T-helper 22 cell (primary cell): ENCODE results near the gene ARRB1.
"Not testable (repeated sequence)": the region's sequence is repeated elsewhere in the genome, so short reads cannot be mapped to it uniquely, and the experiment has no call there.

ENCODE experiments used
- DNase-seq: peaks from one replicate; pipeline ENCODE4 v3.0.0-alpha.2; 2020; ENCODE audit warnings: low read depth

The ARRB1 gene

GRCh38 chr11:75323609-75324008 lies 27.9 kb downstream of the ARRB1 start:
- no peak for DNase-seq

DNA sequence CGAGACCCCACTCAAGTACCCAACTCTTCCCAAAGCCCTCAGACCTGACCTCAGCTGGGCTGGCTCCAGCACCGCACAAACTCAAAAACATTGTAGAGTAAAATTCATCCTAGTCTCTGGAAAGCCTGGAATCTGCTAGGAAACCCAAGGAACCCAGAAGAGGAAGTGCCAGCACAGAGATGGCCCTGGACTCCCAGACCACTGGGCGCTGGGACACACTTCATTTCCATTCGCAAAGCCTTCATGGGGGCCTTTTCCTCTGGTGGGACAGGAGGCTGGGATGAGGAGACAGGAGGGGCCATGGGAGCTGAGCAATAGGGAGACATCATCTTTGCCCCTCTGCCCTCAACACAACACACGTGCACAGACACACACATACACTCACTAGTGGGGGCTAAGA lies 30.8 kb downstream of the ARRB1 start:
- no peak for DNase-seq

GRCh38 chr11:75320046-75320618 lies 31.3 kb downstream of the ARRB1 start:
- no peak for DNase-seq

GRCh38 chr11:75319035-75319877 lies 32.2 kb downstream of the ARRB1 start:
- DNase-seq = no peak

GRCh38 chr11:75317446-75318122 lies 33.9 kb downstream of the ARRB1 start:
- DNase-seq = no peak

DNA sequence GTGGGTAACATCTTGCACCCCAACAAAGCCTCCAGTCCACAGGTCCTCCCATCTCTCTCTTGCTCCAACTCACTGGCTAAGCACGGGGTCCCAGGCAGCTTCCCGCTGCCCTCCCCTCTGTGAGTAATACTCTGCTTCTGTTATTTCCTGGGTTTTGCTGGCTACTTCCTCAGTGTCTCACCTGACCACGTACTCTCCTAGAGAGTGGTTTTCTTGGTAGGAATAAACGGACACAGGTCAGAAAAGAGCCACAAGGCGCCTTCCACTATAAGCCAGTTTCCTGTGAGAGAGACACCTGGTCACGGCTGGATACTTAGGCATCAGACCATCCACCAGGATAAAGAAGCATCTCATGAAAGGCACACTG lies 36.0 kb downstream of the ARRB1 start:
- no peak for DNase-seq

GRCh38 chr11:75314771-75315438 lies 36.6 kb downstream of the ARRB1 start:
- no peak for DNase-seq

- no peak for DNase-seq
These were observed 37.8 kb downstream of the ARRB1 start for GRCh38 chr11:75313513-75314272.

DNA sequence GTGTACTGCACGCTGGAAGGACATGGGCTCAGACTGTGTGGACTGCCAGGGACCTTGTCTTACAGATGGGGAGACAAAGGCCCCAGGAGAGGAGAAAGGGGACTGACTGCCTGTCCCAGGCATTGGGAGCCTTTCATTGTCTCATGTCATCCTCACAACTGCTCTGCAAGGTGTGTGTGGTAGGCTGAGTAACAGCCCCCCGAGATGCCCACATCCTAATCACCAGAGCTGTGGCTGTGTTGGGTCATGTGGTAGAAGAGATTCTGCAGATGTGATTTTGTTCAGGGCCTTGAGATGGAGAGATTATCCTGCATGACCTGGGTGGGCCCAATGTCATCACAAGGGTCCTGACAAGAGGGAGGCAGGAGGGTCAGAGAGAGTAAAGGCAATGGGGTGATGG lies 39.1 kb downstream of the ARRB1 start:
- DNase-seq = no peak

GRCh38 chr11:75311858-75312288 lies 39.6 kb downstream of the ARRB1 start:
- no peak for DNase-seq

- no peak for DNase-seq
These were observed 42.5 kb downstream of the ARRB1 start for GRCh38 chr11:75308986-75309385.

GRCh38 chr11:75308116-75308515 lies 43.3 kb downstream of the ARRB1 start:
- no peak for DNase-seq

GRCh38 chr11:75307058-75307457 lies 44.4 kb downstream of the ARRB1 start:
- DNase-seq = no peak

GRCh38 chr11:75306529-75306928 lies 44.9 kb downstream of the ARRB1 start:
- DNase-seq = no peak

DNA sequence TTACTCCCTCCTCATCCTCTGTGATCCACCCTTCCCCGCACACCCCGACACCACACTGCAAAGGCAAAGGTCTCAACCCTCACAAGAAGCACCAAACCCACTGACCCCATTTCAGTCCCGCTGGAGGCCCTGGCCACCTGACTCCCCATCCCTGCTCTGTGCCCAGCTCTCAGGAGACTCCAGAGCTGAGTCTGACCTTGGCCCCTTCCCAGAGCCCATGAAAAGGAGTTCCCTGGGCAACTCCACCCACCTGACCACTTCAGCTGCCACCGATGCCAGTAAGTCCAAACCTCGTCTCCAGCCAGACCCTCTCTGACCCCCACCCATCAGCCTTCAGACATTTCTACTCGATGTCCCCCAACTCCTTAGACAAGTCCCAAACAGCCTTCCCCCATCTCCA lies 45.5 kb downstream of the ARRB1 start:
- no peak for DNase-seq

- no peak for DNase-seq
These were observed 46.0 kb downstream of the ARRB1 start for GRCh38 chr11:75305452-75305851.

GRCh38 chr11:75304941-75305340 lies 46.5 kb downstream of the ARRB1 start:
- DNase-seq = not testable (repeated sequence)

DNA sequence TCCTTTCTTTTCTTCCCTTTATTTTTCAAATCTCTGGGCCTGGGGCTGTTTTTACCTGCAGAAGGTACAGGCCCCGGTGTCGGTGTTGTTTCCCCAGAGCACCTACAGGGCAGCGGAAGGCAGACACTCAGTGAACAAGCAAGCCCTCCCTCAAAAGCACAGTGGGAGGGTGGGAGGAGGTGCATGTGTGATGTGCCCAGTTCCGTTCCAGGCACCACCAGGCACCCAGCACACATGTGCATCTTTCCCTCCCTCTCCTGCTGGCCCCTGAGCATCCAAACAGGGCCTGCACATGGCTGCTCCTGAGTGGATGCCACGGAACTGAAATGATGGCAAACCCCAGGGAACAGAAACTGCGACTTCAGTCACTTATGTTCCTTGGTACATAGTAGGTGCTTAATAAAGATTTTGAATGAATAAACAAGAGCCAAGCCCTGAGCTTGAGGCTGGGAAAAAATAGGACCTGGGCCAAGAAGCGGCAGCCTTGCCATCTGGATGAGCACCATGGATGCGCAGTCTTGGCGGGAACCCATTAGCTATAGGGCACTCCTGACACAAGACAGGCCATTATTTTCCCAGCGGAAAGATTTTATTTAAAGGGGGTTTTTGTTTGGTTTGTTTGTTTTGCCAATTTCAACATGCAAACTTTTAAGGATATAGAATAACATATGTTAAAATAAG lies 47.8 kb downstream of the ARRB1 start:
- no peak for DNase-seq

DNA sequence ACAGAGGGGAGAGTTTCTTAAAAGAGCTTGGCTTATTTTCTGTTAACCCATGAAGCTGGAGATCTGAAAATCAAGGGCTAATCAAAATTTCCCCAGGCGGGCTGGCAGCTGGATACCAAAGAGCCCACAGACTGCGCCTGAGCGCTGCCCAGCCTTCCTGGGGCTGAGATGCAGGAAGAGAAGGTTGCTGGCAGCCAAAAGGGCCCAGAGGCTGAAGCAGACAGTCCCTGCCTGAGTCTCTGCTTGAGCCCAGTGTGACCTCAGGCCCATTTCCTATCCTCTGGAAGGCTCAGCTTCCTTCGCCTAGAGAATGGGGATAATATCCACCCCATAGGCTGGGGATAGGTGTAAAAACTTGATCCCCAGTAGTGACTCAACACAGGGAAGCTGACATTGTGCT lies 49.1 kb downstream of the ARRB1 start:
- DNase-seq = no peak

DNA sequence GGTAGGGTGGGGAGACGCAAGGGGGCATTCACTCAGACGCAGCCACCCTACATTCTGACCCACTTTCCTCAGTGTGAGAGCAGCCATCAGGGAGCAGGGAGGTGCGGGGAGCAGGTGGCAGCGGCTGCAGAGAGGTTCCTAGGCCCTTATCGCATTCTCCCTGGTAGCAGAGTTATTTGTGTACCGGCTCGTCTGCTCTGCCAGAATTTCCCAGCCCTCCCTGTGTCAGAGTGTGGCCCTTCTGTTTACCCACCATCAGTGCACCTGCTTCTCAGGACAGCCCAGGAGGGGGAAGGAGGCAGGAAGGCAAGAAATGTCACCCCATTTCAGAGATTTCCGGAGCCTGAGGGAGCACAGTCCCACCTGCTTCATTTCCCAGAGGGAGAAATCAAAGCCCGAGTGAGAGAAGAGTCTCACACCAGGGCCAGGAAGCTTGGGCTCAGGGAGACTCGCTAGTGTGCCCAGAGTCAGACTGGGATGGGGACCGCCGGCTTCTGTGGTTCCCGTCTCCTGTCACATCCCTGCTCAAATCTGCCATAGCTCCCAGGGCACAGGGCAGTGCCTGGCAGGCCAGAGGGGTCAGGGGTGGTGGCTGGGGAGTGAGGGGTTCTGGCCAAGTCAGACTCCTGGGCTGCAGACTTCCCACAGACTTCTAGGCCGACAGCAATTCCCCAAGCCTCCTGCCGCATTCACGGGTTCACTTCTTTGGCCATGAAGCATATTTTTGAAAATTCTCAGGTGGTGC lies 49.7 kb downstream of the ARRB1 start:
- DNase-seq = no peak

- no peak for DNase-seq
These were observed 50.3 kb downstream of the ARRB1 start for GRCh38 chr11:75301131-75301530.
